ENCODE measurements around the gene ESRRB.

ESRRB gene

DNA sequence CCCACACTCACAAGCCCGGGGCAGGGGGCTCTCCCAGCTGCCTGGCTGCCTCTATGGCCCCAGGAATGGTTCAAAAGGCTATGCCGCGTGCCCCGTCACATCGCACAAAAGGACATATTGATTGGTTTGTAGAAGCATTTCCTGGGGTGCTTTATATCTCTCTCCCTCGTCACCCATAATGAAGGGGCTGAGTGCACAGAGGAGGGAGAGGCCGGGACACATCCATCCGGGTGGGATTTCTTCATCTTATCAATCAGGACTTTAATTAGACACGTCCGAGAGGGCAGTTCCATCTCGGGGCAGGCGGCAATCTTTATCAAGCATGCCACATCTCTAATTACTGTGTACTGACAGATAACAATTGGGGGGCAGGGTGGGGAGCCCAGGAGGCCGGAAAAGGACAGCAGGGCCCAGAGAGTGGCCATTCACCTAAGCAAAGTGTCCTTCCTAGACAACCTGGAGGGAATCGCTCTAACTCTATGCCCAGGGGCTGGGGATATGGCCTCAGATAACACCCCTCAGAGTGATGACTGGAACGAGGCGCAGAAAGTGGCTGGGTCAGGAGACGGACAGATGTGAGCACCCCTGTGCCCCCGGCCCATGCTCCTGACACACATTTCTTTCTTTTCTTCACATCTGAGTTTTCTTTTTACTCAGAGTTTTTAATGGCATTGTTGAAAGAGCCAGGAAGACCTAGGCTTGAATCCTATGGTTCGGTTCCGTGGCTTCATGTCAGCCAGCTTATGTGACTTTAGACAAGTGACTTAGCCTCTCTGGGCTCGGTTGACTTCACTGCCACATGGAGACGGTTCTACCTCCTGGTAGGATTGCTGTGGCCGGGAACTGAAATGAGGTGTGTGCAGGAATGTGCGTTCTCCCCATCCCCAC lies 36.0 kb upstream of the ESRRB start:
- H3K4me1 ChIP-seq = no peaks in the 10 kb centered on the region
- peaks cover 3% of the 10 kb centered on the region; the same call in 1 of the 2 replicates for H3K27me3 ChIP-seq (ENCODE audit: low read depth)
- DNase-seq (ENCODE audit: low spot score in 2 of 2) = no peak
- H3K4me3 ChIP-seq = no peak overlapping the region
- H3K9me3 ChIP-seq = no peaks in the 10 kb centered on the region
- no peaks in the 10 kb centered on the region for H3K36me3 ChIP-seq (replicated peaks)
- in situ Hi-C loops (cut with MboI; ENCODE audit: low sequenced_read_pairs) = no loop called here

DNA sequence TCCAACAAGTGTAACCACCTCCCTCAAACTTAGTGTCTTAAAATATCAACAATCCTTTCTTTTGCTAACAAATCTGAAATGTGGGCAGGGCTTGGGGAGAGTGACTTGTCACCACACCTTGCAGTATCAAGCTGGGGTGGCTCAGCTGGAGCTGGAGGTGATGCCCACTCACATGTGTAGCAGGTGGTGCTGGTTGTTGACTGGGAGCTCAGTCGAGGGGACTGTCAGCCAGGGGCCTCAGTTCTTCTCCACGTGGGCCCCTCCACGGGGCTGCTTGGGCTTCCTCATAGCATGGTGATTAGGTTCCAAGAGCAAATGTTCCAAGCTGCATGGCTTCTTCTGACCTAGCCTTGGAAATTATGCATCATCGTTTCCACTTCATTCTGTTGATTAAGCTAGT lies 32.6 kb upstream of the ESRRB start:
- in situ Hi-C loops (cut with MboI; ENCODE audit: low sequenced_read_pairs) = no loop called here
- Histone ChIP-seq H3K9me3 (no peaks in the 10 kb centered on the region), H3K27me3 (ENCODE audit: low read depth) (peaks cover 3% of the 10 kb centered on the region; the same call in 1 of the 2 replicates), H3K4me3 (no peak overlapping the region), H3K36me3 (replicated peaks) (no peaks in the 10 kb centered on the region), H3K4me1 (no peaks in the 10 kb centered on the region)
- no peak for DNase-seq (ENCODE audit: low spot score in 2 of 2)

DNA sequence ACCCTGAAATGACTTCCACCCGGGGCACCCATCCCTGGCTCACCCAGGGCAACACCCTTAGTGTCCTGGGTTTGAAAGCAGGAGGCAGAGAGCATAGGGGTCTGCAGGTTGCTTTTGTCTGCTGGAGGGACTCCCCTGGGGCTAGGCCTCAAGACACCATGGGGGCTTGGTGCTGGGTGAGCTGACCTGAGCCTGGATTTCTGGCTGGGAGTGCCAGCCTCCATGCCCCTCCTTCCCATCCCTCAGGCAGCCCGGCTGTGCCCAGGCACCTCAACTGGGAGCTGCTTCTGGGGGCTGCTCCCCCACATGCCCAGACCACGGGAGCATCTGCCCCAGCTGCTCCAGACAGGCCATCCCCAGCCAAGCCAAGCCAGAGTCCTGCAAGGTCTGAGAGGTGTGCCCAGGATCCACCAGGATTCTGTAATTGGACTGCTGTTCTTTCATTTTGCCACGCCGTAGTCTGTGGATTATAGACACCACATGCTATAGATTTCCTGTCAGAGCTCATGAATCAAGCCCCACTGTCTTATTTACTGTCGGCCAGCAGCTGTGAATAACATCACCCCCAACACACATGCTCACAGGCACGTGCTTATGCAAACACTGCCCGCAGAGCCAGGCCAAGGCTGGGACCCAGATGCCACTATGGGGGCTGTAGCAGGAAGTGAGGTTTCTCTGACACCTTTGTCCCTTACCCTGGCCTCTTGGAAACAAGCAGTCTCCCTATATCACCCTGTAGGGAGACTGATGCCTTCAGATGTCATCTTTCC lies 29.4 kb upstream of the ESRRB start:
- no peak for DNase-seq (ENCODE audit: low spot score in 2 of 2)
- Histone ChIP-seq H3K36me3 (replicated peaks) (no peaks in the 10 kb centered on the region), H3K27me3 (ENCODE audit: low read depth) (peaks cover 3% of the 10 kb centered on the region; the same call in 1 of the 2 replicates), H3K9me3 (no peaks in the 10 kb centered on the region), H3K4me1 (no peaks in the 10 kb centered on the region), H3K4me3 (no peak overlapping the region)
- in situ Hi-C loops (cut with MboI; ENCODE audit: low sequenced_read_pairs) = no loop called here

DNA sequence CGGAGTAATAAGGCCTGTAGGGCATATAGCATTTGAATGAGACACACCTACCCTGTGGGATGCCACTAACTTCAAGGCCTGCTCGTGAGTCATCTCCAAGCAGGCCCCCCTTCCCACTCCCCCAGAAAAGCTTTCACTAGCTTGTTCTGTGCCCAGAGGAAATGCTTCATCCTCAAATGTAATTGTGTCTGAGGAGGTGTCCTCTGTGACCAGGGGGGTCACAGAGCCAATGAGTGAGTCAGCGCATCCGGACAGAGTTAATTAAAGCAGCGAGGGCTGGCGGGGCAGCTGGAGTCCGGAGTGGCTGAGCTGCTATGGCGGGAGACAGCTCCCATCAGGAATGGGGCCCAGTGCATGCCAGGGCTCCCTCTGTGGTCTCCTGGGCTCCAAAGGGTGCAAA lies 27.0 kb upstream of the ESRRB start:
- Histone ChIP-seq H3K4me3 (no peak overlapping the region), H3K27me3 (ENCODE audit: low read depth) (peaks cover 2% of the 10 kb centered on the region; the same call in 1 of the 2 replicates), H3K9me3 (no peaks in the 10 kb centered on the region), H3K4me1 (no peaks in the 10 kb centered on the region), H3K36me3 (replicated peaks) (no peaks in the 10 kb centered on the region)
- DNase-seq (ENCODE audit: low spot score in 2 of 2) = no peak
- in situ Hi-C loops (cut with MboI; ENCODE audit: low sequenced_read_pairs) = no loop called here

DNA sequence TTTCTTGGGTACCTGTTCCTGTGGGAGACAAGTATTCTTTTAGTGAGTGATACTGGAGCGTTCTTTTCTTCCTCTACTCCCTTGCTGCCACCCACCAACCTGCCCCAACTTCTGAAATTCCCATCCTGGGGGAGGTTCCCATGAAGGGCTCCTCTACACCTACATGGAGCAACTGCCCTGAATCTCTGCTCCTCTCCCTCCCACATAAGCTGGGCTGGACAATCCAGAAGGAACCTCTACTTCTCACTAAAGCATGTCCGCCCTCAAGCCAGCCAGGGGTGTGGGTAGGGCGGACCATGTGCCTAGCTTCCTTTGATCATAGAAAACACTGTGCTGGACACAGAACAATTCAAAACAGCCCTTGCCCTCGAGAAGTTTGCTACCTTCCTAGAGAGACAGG lies 25.9 kb upstream of the ESRRB start:
- H3K9me3 ChIP-seq = no peaks in the 10 kb centered on the region
- H3K4me1 ChIP-seq = no peaks in the 10 kb centered on the region
- DNase-seq (ENCODE audit: low spot score in 2 of 2) = no peak
- no peak overlapping the region for H3K4me3 ChIP-seq
- H3K36me3 ChIP-seq (replicated peaks) = no peaks in the 10 kb centered on the region
- H3K27me3 ChIP-seq (ENCODE audit: low read depth) = no peaks in the 10 kb centered on the region
- in situ Hi-C loops (cut with MboI; ENCODE audit: low sequenced_read_pairs) = loop anchor here (10.0 to 25.0 kb wide), 2 partner anchors 295 to 638 kb away; no protein-coding TSS in a partner anchor

DNA sequence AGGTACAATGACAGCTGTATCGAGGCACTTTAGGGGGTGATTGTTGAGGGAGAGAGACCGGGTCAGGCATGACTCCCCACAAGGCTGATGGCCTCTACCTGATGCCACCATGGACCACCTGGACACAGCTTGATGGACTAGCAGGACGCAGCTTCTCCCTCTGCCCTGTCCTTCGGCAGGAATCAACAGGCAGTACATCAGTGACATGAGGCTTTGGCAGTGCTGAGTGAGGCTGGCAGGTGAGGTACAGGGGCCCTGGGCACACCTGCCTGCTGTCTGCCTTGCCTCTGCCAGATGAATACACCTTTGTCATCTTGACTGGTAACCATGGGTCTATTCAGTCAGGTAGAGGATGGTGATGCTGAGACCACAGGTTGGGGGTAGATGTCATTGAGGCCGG lies 25.3 kb upstream of the ESRRB start:
- H3K27me3 ChIP-seq (ENCODE audit: low read depth) = no peaks in the 10 kb centered on the region
- no peaks in the 10 kb centered on the region for H3K9me3 ChIP-seq
- no peak for DNase-seq (ENCODE audit: low spot score in 2 of 2)

DNA sequence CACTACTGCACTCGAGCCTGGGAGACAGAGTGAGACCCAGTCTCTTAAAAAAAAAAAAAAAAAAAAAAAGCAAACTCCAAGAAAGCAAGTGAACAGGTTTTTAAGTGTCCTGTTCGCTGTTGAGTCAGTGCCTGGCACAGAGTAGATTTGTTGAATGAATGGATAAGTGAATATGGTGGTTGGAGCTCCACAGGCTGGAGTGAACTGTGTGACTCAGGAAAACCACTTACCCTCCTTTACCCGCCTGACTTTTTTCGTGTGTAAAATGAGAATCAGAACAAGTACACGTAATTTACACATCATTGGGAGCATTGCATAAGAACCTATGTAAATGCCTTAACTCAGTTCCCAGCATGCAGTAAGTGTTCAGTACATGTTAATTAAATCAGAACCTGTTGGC lies 24.0 kb upstream of the ESRRB start:
- no peaks in the 10 kb centered on the region for H3K9me3 ChIP-seq
- no peak overlapping the region for H3K4me3 ChIP-seq
- H3K4me1 ChIP-seq = no peaks in the 10 kb centered on the region
- no peaks in the 10 kb centered on the region for H3K27me3 ChIP-seq (ENCODE audit: low read depth)
- in situ Hi-C loops (cut with MboI; ENCODE audit: low sequenced_read_pairs) = loop anchor here (10.0 to 25.0 kb wide), 2 partner anchors 297 to 640 kb away; no protein-coding TSS in a partner anchor
- H3K36me3 ChIP-seq (replicated peaks) = no peaks in the 10 kb centered on the region
- DNase-seq (ENCODE audit: low spot score in 2 of 2) = no peak

More for the DNA sequence above, 25.3 kb upstream of the ESRRB start:
- in situ Hi-C loops (cut with MboI; ENCODE audit: low sequenced_read_pairs) = loop anchor here (10.0 to 25.0 kb wide), 2 partner anchors 296 to 638 kb away; no protein-coding TSS in a partner anchor
- Histone ChIP-seq H3K36me3 (replicated peaks) (no peaks in the 10 kb centered on the region), H3K4me3 (no peak overlapping the region), H3K4me1 (no peaks in the 10 kb centered on the region)

DNA sequence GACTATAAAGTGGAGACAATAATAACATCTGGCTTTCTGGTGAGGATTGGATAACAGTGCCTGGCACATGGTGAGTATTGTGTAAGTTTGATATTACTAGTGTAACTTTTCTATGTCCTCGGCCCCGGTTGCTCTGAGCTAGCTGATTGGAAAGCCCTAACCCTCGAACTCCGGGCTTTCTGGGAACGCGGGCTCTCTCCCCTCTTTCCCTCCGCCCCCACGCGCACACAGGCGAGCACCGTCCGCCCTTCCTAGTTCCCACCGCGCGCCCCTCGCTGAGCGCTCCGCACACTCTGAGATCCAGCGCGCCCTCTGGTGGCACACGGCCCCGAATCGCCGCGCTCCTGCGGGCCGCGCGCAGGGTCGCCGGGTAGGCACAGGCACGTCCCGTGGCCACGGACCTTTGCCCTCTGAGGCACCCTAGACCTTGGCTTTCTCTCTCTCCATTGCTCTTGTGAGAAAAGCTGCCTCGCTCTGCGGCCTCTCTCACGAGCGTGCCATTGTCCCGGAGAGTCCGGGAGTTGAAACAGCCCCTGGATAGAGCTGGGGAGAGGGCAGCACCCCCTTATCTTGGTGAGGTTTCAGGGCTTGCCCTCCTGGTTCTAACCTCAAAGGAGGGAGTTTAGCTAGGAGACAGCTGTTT lies 23.2 kb upstream of the ESRRB start:
- H3K4me3 ChIP-seq = no peak overlapping the region
- no peaks in the 10 kb centered on the region for H3K36me3 ChIP-seq (replicated peaks)
- no peaks in the 10 kb centered on the region; the same call in 1 of the 2 replicates for H3K27me3 ChIP-seq (ENCODE audit: low read depth)
- H3K9me3 ChIP-seq = no peaks in the 10 kb centered on the region
- in situ Hi-C loops (cut with MboI; ENCODE audit: low sequenced_read_pairs) = loop anchor here (10.0 to 25.0 kb wide), 2 partner anchors 298 to 640 kb away; no protein-coding TSS in a partner anchor
- no peaks in the 10 kb centered on the region for H3K4me1 ChIP-seq
- DNase-seq (ENCODE audit: low spot score in 2 of 2) = peak; percentile 40 to 87

DNA sequence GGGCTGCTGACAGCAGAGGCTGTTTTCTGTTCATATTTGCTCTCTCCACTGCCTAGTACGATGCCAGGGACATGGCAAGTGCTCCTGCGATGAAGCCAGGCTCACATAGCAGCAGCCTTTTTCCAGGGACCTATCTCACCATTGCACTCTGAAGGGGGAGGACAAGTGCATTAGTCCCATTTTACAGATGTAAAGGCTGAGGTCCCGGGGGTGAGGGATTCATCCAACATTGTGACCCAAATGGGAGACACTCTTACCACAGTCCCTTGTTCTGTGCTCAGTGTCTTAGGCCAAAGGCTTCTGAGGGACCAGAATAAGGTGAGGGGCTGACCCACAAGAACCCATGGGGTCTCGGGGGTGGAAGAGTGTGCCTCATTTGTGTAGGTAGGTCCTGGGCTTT lies 21.6 kb upstream of the ESRRB start:
- Histone ChIP-seq H3K27me3 (ENCODE audit: low read depth) (peaks cover 7% of the 10 kb centered on the region), H3K4me3 (no peak overlapping the region), H3K36me3 (replicated peaks) (no peaks in the 10 kb centered on the region), H3K9me3 (no peaks in the 10 kb centered on the region), H3K4me1 (no peaks in the 10 kb centered on the region)
- no peak for DNase-seq (ENCODE audit: low spot score in 2 of 2)
- in situ Hi-C loops (cut with MboI; ENCODE audit: low sequenced_read_pairs) = loop anchor here (10.0 to 25.0 kb wide), 2 partner anchors 300 to 642 kb away; no protein-coding TSS in a partner anchor

DNA sequence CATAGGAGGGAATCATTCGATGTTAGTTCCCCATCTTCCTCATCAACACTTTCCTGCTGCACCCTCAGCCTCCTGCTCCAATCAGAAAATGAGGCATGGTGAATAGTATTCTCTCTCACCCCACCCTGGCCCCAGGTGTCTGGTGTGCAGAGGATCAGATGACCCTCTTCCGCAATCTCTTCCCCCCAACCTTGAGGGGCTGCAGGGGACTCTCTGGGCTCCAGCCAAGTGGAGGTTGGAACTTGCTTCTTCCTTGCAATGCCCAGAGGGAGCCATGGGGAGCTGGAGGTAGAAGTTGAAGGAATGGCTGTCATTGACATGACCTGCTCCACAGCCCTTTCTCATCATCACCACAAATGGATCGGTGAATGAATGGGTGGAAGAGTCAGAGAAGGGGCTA lies 20.2 kb upstream of the ESRRB start:
- Histone ChIP-seq H3K4me1 (no peaks in the 10 kb centered on the region), H3K4me3 (no peak overlapping the region), H3K27me3 (ENCODE audit: low read depth) (peaks cover 12% of the 10 kb centered on the region), H3K36me3 (replicated peaks) (no peaks in the 10 kb centered on the region), H3K9me3 (no peaks in the 10 kb centered on the region)
- DNase-seq (ENCODE audit: low spot score in 2 of 2) = no peak
- in situ Hi-C loops (cut with MboI; ENCODE audit: low sequenced_read_pairs) = loop anchor here (10.0 to 25.0 kb wide), 2 partner anchors 301 to 643 kb away; no protein-coding TSS in a partner anchor

DNA sequence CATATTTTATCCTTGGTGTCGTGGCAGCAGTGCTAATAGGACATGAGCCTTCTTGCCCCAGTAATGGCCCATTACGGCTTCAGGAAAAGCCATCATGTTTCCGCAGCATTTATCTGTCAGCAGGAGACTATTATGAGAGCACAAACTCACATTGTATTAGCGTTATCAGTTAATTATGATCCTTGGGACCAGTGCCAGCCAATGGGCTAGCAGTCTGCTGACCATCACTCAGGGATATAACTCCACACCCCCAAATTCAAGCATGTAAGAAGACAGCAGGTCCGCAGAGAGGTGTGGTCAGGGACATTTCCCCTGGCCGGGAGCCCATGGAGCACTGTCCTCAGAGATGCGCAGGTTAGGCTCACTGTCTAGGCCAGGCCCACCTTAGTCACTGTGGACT lies 4.9 kb upstream of the ESRRB start:
- Histone ChIP-seq H3K4me3 (no peak overlapping the region), H3K4me1 (no peaks in the 10 kb centered on the region), H3K36me3 (replicated peaks) (no peaks in the 10 kb centered on the region), H3K27me3 (ENCODE audit: low read depth) (peaks cover 28% of the 10 kb centered on the region), H3K9me3 (no peaks in the 10 kb centered on the region)
- in situ Hi-C loops (cut with MboI; ENCODE audit: low sequenced_read_pairs) = loop anchor here (25.0 kb wide), 1 partner anchor 659 kb away; no protein-coding TSS in a partner anchor
- DNase-seq (ENCODE audit: low spot score in 2 of 2) = no peak

DNA sequence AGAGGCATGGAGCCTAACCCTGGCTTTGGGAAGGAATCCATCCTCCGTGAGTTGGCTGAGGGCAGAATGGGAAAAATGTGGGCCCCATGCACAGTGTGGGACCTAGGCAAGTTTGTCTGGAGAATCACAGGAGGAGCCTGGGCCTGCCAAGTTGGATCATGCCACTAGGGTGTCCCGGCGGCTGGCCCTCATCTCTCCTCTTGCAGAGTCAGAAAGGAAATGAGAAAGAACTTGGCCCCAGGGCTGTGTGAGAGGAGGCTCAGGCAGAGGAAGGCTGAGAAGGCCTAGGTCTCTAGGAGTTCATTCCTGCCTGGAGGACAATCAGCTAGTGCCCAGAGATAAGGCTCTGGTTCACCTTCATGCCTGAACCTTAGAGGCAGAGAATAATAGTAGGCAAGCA lies 2.5 kb upstream of the ESRRB start:
- Histone ChIP-seq H3K36me3 (replicated peaks) (no peaks in the 10 kb centered on the region), H3K27me3 (ENCODE audit: low read depth) (peaks cover 52% of the 10 kb centered on the region), H3K4me1 (no peaks in the 10 kb centered on the region), H3K9me3 (no peaks in the 10 kb centered on the region), H3K4me3 (no peak overlapping the region)
- no peak for DNase-seq (ENCODE audit: low spot score in 2 of 2)
- in situ Hi-C loops (cut with MboI; ENCODE audit: low sequenced_read_pairs) = loop anchor here (25.0 kb wide), 1 partner anchor 661 kb away; no protein-coding TSS in a partner anchor

DNA sequence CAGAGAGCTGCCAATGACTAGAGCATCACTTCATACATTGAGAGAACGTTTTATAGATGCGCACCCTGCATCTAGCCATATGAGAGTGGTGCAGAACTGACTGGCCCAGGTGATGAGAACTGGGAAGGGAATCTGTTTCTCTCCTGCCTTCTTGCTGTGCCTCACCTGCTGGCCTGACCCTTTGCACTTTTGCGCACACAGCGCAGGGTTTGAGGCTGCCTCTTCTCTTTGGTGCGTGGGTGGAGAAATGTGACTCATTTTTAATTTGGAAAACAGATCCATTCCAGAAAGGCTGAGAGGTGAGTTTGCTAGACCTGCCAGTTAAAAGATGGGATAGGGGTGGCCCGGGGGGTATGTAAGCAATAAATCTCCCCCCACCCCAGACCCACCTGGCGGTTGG lies 453 bp upstream of the ESRRB start:
- no peak overlapping the region for H3K4me3 ChIP-seq
- H3K36me3 ChIP-seq (replicated peaks) = no peaks in the 10 kb centered on the region
- H3K4me1 ChIP-seq = no peaks in the 10 kb centered on the region
- in situ Hi-C loops (cut with MboI; ENCODE audit: low sequenced_read_pairs) = no loop called here
- peaks cover 66% of the 10 kb centered on the region for H3K27me3 ChIP-seq (ENCODE audit: low read depth)
- no peaks in the 10 kb centered on the region for H3K9me3 ChIP-seq
- no peak for DNase-seq (ENCODE audit: low spot score in 2 of 2)

Measured in HAP-1 (cell line).